HG02884 (cell line): ENCODE data around the gene DIAPH1.

Experiments
- ATAC-seq: cut with Tn5 transposase; IDR thresholded peaks from one replicate; pipeline ENCODE4 v1.9.1; 2021; ENCODE audit warnings: mild to moderate bottlenecking, moderate library complexity; ENCODE audit not compliant: unreplicated experiment

The DIAPH1 gene

GRCh38 chr5:141565826-141566570, 52.8 kb downstream of the DIAPH1 start:
- ATAC-seq, result no peak

- ATAC-seq, result peak; percentile 98
Measured at GRCh38 chr5:141564216-141564692, 54.5 kb downstream of the DIAPH1 start.

- no peak for ATAC-seq
Measured at GRCh38 chr5:141560725-141561483, 57.9 kb downstream of the DIAPH1 start.

- no peak for ATAC-seq
Measured at GRCh38 chr5:141560151-141560550, 58.6 kb downstream of the DIAPH1 start.

GRCh38 chr5:141559461-141559860, 59.3 kb downstream of the DIAPH1 start:
- ATAC-seq, result no peak

- no peak for ATAC-seq
Measured at GRCh38 chr5:141558150-141558549, 60.6 kb downstream of the DIAPH1 start.

GRCh38 chr5:141557681-141558136, 61.1 kb downstream of the DIAPH1 start:
- ATAC-seq, result peak; percentile 69

- no peak for ATAC-seq
Measured at GRCh38 chr5:141547921-141548320, 70.9 kb downstream of the DIAPH1 start.

- ATAC-seq, result no peak
Measured at GRCh38 chr5:141547488-141547887, 71.3 kb downstream of the DIAPH1 start.

- no peak for ATAC-seq
Measured at GRCh38 chr5:141543053-141543452, 75.7 kb downstream of the DIAPH1 start.

GRCh38 chr5:141534492-141535213, 84.1 kb downstream of the DIAPH1 start:
- ATAC-seq, result no peak

- no peak for ATAC-seq
Measured at GRCh38 chr5:141533897-141534296, 84.9 kb downstream of the DIAPH1 start.

GRCh38 chr5:141532726-141533125, 86.1 kb downstream of the DIAPH1 start:
- no peak for ATAC-seq

GRCh38 chr5:141529873-141530272, 88.9 kb downstream of the DIAPH1 start:
- ATAC-seq, result peak; percentile 45

GRCh38 chr5:141529002-141529401, 89.8 kb downstream of the DIAPH1 start:
- ATAC-seq, result peak; percentile 59

- no peak for ATAC-seq
Measured at GRCh38 chr5:141528291-141528984, 90.4 kb downstream of the DIAPH1 start.

- ATAC-seq, result no peak
Measured at GRCh38 chr5:141527426-141527825, 91.4 kb downstream of the DIAPH1 start.

GRCh38 chr5:141525653-141526052, 93.1 kb downstream of the DIAPH1 start:
- no peak for ATAC-seq

- peak; percentile 49 for ATAC-seq
Measured at GRCh38 chr5:141524604-141525597, 93.9 kb downstream of the DIAPH1 start.

GRCh38 chr5:141523991-141524390, 94.8 kb downstream of the DIAPH1 start:
- no peak for ATAC-seq
